ENCODE measurements around the gene PCDHGB4. TPM values are rescaled to one million over a fixed set of nuclear protein-coding genes. Genes with fewer than 3 reads are reported as not detected.

PCDHGB4 gene
- total RNA-seq, 1 donor from 2014 or later: 20.7 TPM

DNA sequence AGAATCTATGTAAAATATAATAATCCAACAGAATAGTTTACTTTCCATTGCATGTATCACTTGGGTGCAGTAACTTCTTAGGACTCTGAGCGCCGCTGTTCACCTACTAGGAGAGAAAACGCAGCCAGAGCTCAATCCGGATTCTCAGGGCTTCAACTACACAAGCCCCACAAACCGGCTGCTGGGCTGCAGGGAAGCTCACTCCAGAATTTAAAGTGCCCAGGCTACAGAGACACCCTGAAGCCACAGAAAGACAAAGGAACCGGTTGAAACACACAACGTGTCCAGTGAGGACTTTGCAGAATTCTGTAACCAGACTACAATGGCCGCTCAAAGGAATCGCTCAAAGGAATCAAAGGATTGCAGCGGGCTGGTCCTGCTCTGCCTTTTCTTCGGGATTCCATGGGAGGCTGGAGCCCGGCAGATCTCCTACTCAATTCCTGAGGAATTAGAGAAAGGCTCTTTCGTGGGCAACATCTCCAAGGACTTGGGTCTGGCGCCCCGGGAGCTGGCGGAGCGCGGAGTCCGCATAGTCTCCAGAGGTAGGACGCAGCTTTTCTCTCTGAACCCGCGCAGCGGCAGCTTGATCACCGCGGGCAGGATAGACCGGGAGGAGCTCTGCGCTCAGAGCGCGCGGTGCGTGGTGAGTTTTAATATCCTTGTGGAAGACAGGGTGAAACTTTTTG, 25.5 kb downstream of the PCDHGB4 start, which contains the start of gene PCDHGA10:
Gene PCDHGA10 (plus strand): TSS at position 134 of the 686 bp plus-strand sequence. CDS start 189 bp downstream, at position 323.

GRCh38 chr5:141417494-141418172, 30.1 kb downstream of the PCDHGB4 start, which contains the start of gene PCDHGB7:
Gene PCDHGB7, plus strand, starts transcription at chr5:141417677. Its CDS starts 183 bp downstream, at chr5:141417860.

DNA sequence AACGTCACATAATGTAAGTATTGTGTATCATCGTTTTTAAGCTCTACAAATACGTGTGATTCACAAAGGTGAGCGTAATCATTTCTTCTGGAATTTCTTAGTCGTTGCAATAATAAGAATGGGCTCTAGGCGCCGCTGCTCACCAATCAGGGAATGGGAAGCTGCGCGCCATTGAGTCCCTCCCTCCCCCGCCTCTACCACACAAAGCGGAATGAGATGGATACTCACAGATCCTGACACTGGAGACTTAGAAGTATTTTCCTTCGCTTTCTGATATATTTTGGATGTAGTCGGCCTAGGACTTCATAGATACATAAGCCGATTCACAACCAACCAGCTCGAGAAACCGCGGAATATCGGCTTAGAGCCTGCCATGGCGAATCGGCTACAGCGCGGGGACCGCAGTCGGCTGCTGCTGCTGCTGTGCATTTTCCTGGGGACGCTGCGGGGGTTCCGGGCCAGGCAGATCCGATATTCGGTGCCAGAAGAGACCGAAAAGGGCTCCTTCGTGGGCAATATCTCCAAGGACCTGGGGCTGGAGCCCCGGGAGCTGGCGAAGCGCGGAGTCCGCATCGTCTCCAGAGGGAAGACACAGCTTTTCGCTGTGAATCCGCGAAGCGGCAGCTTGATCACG, 33.5 kb downstream of the PCDHGB4 start, which contains the start of gene PCDHGA11:
Gene PCDHGA11 (plus strand): TSS at position 197 of the 634 bp plus-strand sequence. CDS start 177 bp downstream, at position 374.

GRCh38 chr5:141430332-141431113, 43.0 kb downstream of the PCDHGB4 start, which contains the start of gene PCDHGA12:
Gene PCDHGA12, plus strand, starts transcription at chr5:141430507. Its CDS starts 253 bp downstream, at chr5:141430760.

Other genes with a start within 250 kb of the PCDHGB4 start
- gene PCDHB6, start 237.6 kb upstream of the PCDHGB4 start, total RNA-seq: 2.0 TPM
- 7.9 TPM for gene PCDHB7, start 215.1 kb upstream of the PCDHGB4 start, total RNA-seq
- gene PCDHB8, start 209.9 kb upstream of the PCDHGB4 start, total RNA-seq: 3.4 TPM
- 9.2 TPM for gene PCDHB16, start 205.3 kb upstream of the PCDHGB4 start, total RNA-seq
- 5.9 TPM for gene PCDHB9, start 200.5 kb upstream of the PCDHGB4 start, total RNA-seq
- gene PCDHB10, start 195.3 kb upstream of the PCDHGB4 start, total RNA-seq: 12.9 TPM
- gene PCDHB11, start 188.1 kb upstream of the PCDHGB4 start, total RNA-seq: 9.5 TPM
- gene PCDHB12, start 179.0 kb upstream of the PCDHGB4 start, total RNA-seq: 15.0 TPM
- 11.2 TPM for gene PCDHB13, start 173.8 kb upstream of the PCDHGB4 start, total RNA-seq
- gene PCDHB14, start 164.4 kb upstream of the PCDHGB4 start, total RNA-seq: 13.5 TPM
- gene PCDHB15, start 142.3 kb upstream of the PCDHGB4 start, total RNA-seq: 14.5 TPM
- not detected for gene SLC25A2, start 83.6 kb upstream of the PCDHGB4 start, total RNA-seq
- 133 TPM for gene TAF7, start 66.9 kb upstream of the PCDHGB4 start, total RNA-seq
- gene PCDHGA1, start 57.2 kb upstream of the PCDHGB4 start, total RNA-seq: 1.8 TPM
- 15.8 TPM for gene PCDHGA2, start 48.9 kb upstream of the PCDHGB4 start, total RNA-seq
- gene PCDHGA3, start 43.9 kb upstream of the PCDHGB4 start, total RNA-seq: 7.5 TPM
- 10.9 TPM for gene PCDHGB1, start 37.6 kb upstream of the PCDHGB4 start, total RNA-seq
- 11.1 TPM for gene PCDHGA4, start 32.7 kb upstream of the PCDHGB4 start, total RNA-seq
- gene PCDHGB2, start 27.7 kb upstream of the PCDHGB4 start, total RNA-seq: 14.6 TPM
- 10.6 TPM for gene PCDHGA5, start 23.5 kb upstream of the PCDHGB4 start, total RNA-seq
- 14.2 TPM for gene PCDHGB3, start 17.5 kb upstream of the PCDHGB4 start, total RNA-seq
- gene PCDHGA6, start 13.8 kb upstream of the PCDHGB4 start, total RNA-seq: 13.2 TPM
- gene PCDHGA7, start 5.0 kb upstream of the PCDHGB4 start, total RNA-seq: 11.2 TPM
- gene PCDHGA8, start 4.9 kb downstream of the PCDHGB4 start, total RNA-seq: 10.1 TPM
- 23.4 TPM for gene PCDHGB5, start 10.2 kb downstream of the PCDHGB4 start, total RNA-seq
- gene PCDHGA9, start 15.1 kb downstream of the PCDHGB4 start, total RNA-seq: 21.7 TPM
- 15.1 TPM for gene PCDHGB6, start 20.3 kb downstream of the PCDHGB4 start, total RNA-seq
- 15.6 TPM for gene PCDHGA10, start 25.3 kb downstream of the PCDHGB4 start, total RNA-seq
- gene PCDHGB7, start 30.0 kb downstream of the PCDHGB4 start, total RNA-seq: 26.6 TPM
- gene PCDHGA11, start 33.4 kb downstream of the PCDHGB4 start, total RNA-seq: 19.0 TPM
- gene PCDHGA12, start 42.8 kb downstream of the PCDHGB4 start, total RNA-seq: 12.6 TPM
- 79.3 TPM for gene PCDHGC3, start 88.3 kb downstream of the PCDHGB4 start, total RNA-seq
- gene PCDHGC4, start 97.3 kb downstream of the PCDHGB4 start, total RNA-seq: 25.1 TPM
- 6.6 TPM for gene PCDHGC5, start 101.4 kb downstream of the PCDHGB4 start, total RNA-seq
- gene DIAPH1, start 231.3 kb downstream of the PCDHGB4 start, total RNA-seq: 28.9 TPM
- gene HDAC3, start 249.2 kb downstream of the PCDHGB4 start, total RNA-seq: 51.2 TPM
- gene RELL2, start 249.3 kb downstream of the PCDHGB4 start, total RNA-seq: 4.0 TPM